Brain microvascular endothelial cell (primary cell): Measurements from ENCODE around the gene FZR1.

Source experiments
- DNase-seq: peaks from one replicate; pipeline ENCODE4 v3.0.0-alpha.2; 2020
- H3K27ac ChIP-seq: fragments of 250-450 bp; sonication (Bioruptor Pico); 2 replicates; pipeline ENCODE4 v1.5.1; 2020; ENCODE audit warnings: mild to moderate bottlenecking, moderate library complexity
- H3K27me3 ChIP-seq: fragments of 250-450 bp; sonication (Bioruptor Pico); replicated peaks from 2 replicates; pipeline ENCODE4 v1.5.1; 2020; ENCODE audit warnings: mild to moderate bottlenecking
- H3K36me3 ChIP-seq: fragments of 250-450 bp; sonication (Bioruptor Pico); replicated peaks from 2 replicates; pipeline ENCODE4 v1.5.1; 2020; ENCODE audit warnings: mild to moderate bottlenecking
- H3K4me3 ChIP-seq: 2 replicates; pipeline ENCODE4 v1.5.1; 2011; ENCODE audit warnings: low read depth, mild to moderate bottlenecking, control low read depth, low read length, moderate library complexity
- CTCF ChIP-seq: IDR thresholded peaks from 2 replicates; pipeline ENCODE4 v1.5.1; 2011; ENCODE audit warnings: low read depth, mild to moderate bottlenecking, moderate library complexity, low read length, control low read depth, inconsistent platforms; ENCODE audit errors: missing control alignments
- in situ Hi-C: cut with HindIII; loops from 2 replicates; pipeline ENCODE4 v1.10.0; 2017; ENCODE audit warnings: low sequenced_read_pairs, low pct_ligation_motif_present

Gene FZR1

GRCh38 chr19:3533563-3534216 lies 27.6 kb downstream of the FZR1 start:
- Histone ChIP-seq H3K4me3 (no peak overlapping the region), H3K27me3 (no peaks in the 10 kb centered on the region), H3K27ac (no peak overlapping the region), H3K36me3 (peaks cover 44% of the 10 kb centered on the region)
- in situ Hi-C loops: no loop called here
- TF ChIP-seq CTCF: no peak
- DNase-seq: no peak

- Histone ChIP-seq H3K27ac (no peak overlapping the region), H3K36me3 (peaks cover 44% of the 10 kb centered on the region), H3K27me3 (no peaks in the 10 kb centered on the region), H3K4me3 (no peak overlapping the region)
- TF ChIP-seq CTCF: no peak
- DNase-seq: no peak
- in situ Hi-C loops: no loop called here
Measured at GRCh38 chr19:3534375-3535234, 28.5 kb downstream of the FZR1 start.

- Histone ChIP-seq H3K27me3 (no peaks in the 10 kb centered on the region), H3K4me3 (no peak overlapping the region), H3K27ac (no peak overlapping the region), H3K36me3 (peaks cover 44% of the 10 kb centered on the region)
- in situ Hi-C loops: no loop called here
- DNase-seq: no peak
- TF ChIP-seq CTCF: no peak
Measured at GRCh38 chr19:3535235-3535535, 29.1 kb downstream of the FZR1 start.

GRCh38 chr19:3535563-3535965 lies 29.5 kb downstream of the FZR1 start:
- Histone ChIP-seq H3K36me3 (peaks cover 42% of the 10 kb centered on the region), H3K27ac (no peak overlapping the region), H3K27me3 (no peaks in the 10 kb centered on the region), H3K4me3 (no peak overlapping the region)
- DNase-seq: no peak
- no peak for TF ChIP-seq CTCF
- in situ Hi-C loops: no loop called here

- Histone ChIP-seq H3K27ac (no peak overlapping the region), H3K36me3 (peaks cover 42% of the 10 kb centered on the region), H3K27me3 (no peaks in the 10 kb centered on the region), H3K4me3 (no peak overlapping the region)
- in situ Hi-C loops: no loop called here
- no peak for DNase-seq
- TF ChIP-seq CTCF: no peak
Measured at GRCh38 chr19:3535981-3536380, 29.9 kb downstream of the FZR1 start.
